DND-41 (cell line): ENCODE data around the gene INPP5A.

Experiments used
- ATAC-seq: fragments of 200-7000 bp; cut with Tn5 transposase; 3 replicates; pipeline ENCODE4 v1.9.1; 2021; ENCODE audit warnings: low read depth; ENCODE audit not compliant: insufficient read depth
- DNase-seq: peaks from one replicate; pipeline ENCODE4 v3.0.0-alpha.2; 2020
- H2AFZ ChIP-seq: 2 replicates; pipeline ENCODE4 v1.6.0; 2012; ENCODE audit warnings: low read depth, low read length
- H3K27ac ChIP-seq: 2 replicates; pipeline ENCODE4 v1.5.1; 2012; ENCODE audit warnings: low read length, inconsistent platforms
- H3K27me3 ChIP-seq: fragments of 200-600 bp; sonication (generic); 2 replicates; pipeline ENCODE4 v1.6.0; 2012; ENCODE audit warnings: low read length, mild to moderate bottlenecking, inconsistent platforms; ENCODE audit not compliant: insufficient read depth, poor library complexity
- H3K36me3 ChIP-seq: 2 replicates; pipeline ENCODE4 v1.5.1; 2012; ENCODE audit warnings: low read length, inconsistent platforms; ENCODE audit not compliant: insufficient read depth
- H3K4me1 ChIP-seq: 2 replicates; pipeline ENCODE4 v1.5.1; 2012; ENCODE audit warnings: mild to moderate bottlenecking, low read length; ENCODE audit not compliant: insufficient read depth
- H3K4me2 ChIP-seq: 2 replicates; pipeline ENCODE4 v1.6.0; 2012; ENCODE audit warnings: mild to moderate bottlenecking, moderate library complexity, low read length, inconsistent platforms; ENCODE audit not compliant: insufficient read depth
- H3K4me3 ChIP-seq, 2 experiments: fragments of 200-600 bp in 1 of 2; shearing (Covaris generic) in 1 of 2; 2 replicates each; pipeline ENCODE4 v1.5.1; 2012 to 2016; ENCODE audit warnings: inconsistent platforms in 2 of 2, low read length in 2 of 2, mild to moderate bottlenecking in 2 of 2, low read depth in 1 of 2, moderate library complexity in 1 of 2
- H3K79me2 ChIP-seq: 2 replicates; pipeline ENCODE4 v1.6.0; 2012; ENCODE audit warnings: low read length, inconsistent platforms; ENCODE audit not compliant: insufficient read depth
- H3K9ac ChIP-seq: 2 replicates; pipeline ENCODE4 v1.6.0; 2012; ENCODE audit warnings: low read depth, mild to moderate bottlenecking, inconsistent platforms, low read length, moderate library complexity
- H3K9me3 ChIP-seq: 2 replicates; pipeline ENCODE4 v1.5.1; 2012; ENCODE audit warnings: low read length, moderate library complexity, mild to moderate bottlenecking, inconsistent platforms; ENCODE audit not compliant: insufficient read depth, severe bottlenecking
- H4K20me1 ChIP-seq: 2 replicates; pipeline ENCODE4 v1.6.0; 2012; ENCODE audit warnings: low read length; ENCODE audit not compliant: insufficient read depth
- CTCF ChIP-seq: IDR thresholded peaks from 2 replicates; pipeline ENCODE4 v1.5.1; 2012; ENCODE audit warnings: borderline replicate concordance, low read length, moderate library complexity, mild to moderate bottlenecking; ENCODE audit not compliant: poor library complexity, severe bottlenecking; ENCODE audit errors: extremely low read depth
- EZH2 ChIP-seq: IDR thresholded peaks from 3 replicates; pipeline ENCODE4 v1.6.1; 2012; ENCODE audit warnings: borderline replicate concordance, low read depth, mild to moderate bottlenecking, moderate library complexity, low read length, inconsistent platforms; ENCODE audit not compliant: severe bottlenecking

Gene INPP5A

GRCh38 chr10:132539431-132539839, 1.8 kb downstream of the INPP5A start:
- Histone ChIP-seq H3K79me2 (peaks cover 70% of the 10 kb centered on the region), H2AFZ (no peak overlapping the region), H3K9ac (peak overlapping the region; percentile 91), H4K20me1 (peaks cover 43% of the 10 kb centered on the region), H3K4me1 (peaks cover 75% of the 10 kb centered on the region), H3K27me3 (no peaks in the 10 kb centered on the region), H3K4me2 (peak overlapping the region; percentile 90), H3K9me3 (no peaks in the 10 kb centered on the region), H3K27ac (peak overlapping the region; percentile 84), H3K36me3 (peaks cover 28% of the 10 kb centered on the region), H3K4me3 (peak overlapping the region; percentile 92 to 94; a peak in 3 of 4 replicates)
- ATAC-seq (peak; percentile 23), DNase-seq (peak; percentile 64)
- TF ChIP-seq EZH2 (no peak), CTCF (no peak)

GRCh38 chr10:132539894-132540293, 2.3 kb downstream of the INPP5A start:
- no peak for TF ChIP-seq CTCF
- TF ChIP-seq EZH2, result no peak
- Histone ChIP-seq H3K4me2 (peak overlapping the region; percentile 90), H3K4me1 (peaks cover 79% of the 10 kb centered on the region), H3K36me3 (peaks cover 28% of the 10 kb centered on the region), H3K27me3 (no peaks in the 10 kb centered on the region), H3K27ac (peak overlapping the region; percentile 63), H4K20me1 (peaks cover 43% of the 10 kb centered on the region), H3K79me2 (peaks cover 75% of the 10 kb centered on the region), H3K4me3 (peak overlapping the region in 1 of 2 experiments; percentile 92; a peak in 2 of 4 replicates), H2AFZ (no peak overlapping the region), H3K9me3 (no peaks in the 10 kb centered on the region), H3K9ac (peak overlapping the region; percentile 91)
- ATAC-seq (peak; percentile 23; the same call in 2 of the 3 replicates), DNase-seq (peak; percentile 58)

GRCh38 chr10:132540456-132540855, 2.9 kb downstream of the INPP5A start:
- ATAC-seq, result no peak
- Histone ChIP-seq H3K27me3 (no peaks in the 10 kb centered on the region), H3K79me2 (peaks cover 81% of the 10 kb centered on the region), H3K9ac (peak overlapping the region; percentile 91), H3K4me1 (peaks cover 79% of the 10 kb centered on the region), H3K4me3 (peak overlapping the region in 1 of 2 experiments; percentile 92; a peak in 2 of 4 replicates), H4K20me1 (peaks cover 38% of the 10 kb centered on the region), H3K27ac (peak overlapping the region; percentile 63), H3K36me3 (peaks cover 28% of the 10 kb centered on the region), H2AFZ (no peak overlapping the region), H3K4me2 (peak overlapping the region; percentile 90), H3K9me3 (no peaks in the 10 kb centered on the region)
- TF ChIP-seq CTCF (no peak), EZH2 (no peak)
- DNase-seq, result peak; percentile 46
